Fibroblast of upper back skin (primary cell): ENCODE measurements around the gene ZRANB1.
A peak's percentile ranks its signal among the peaks of the same experiment; 100 is the strongest.
"Not testable (repeated sequence)": the region's sequence is repeated elsewhere in the genome, so short reads cannot be mapped to it uniquely, and the experiment has no call there.

Source experiments
- DNase-seq: peaks from one replicate; pipeline ENCODE4 v3.0.0-alpha.2; 2013

Gene ZRANB1

DNA sequence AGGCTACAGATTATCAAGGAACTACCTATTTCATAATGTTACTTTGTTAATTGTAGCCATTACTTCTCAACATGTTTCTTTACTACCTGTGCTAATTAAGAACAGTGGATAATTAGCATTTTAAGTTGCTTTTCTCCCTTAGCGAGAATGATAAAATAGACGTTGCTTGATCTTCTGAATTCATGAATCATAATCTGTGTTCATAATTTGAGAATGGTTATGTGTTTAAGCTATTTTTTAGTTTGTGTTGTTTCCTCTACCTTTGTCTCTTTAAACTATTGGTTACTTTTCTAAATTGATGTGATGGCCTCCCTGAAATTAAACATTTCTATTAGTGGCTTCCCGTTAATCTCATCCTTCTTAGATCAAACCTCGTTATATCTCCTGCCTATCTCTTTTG, at the start of gene ZRANB1:
TSS of gene ZRANB1 (plus strand) at position 301 of the 400 bp plus-strand sequence. CDS start 371 bp downstream, outside the sequence.
- DNase-seq, result no peak

DNA sequence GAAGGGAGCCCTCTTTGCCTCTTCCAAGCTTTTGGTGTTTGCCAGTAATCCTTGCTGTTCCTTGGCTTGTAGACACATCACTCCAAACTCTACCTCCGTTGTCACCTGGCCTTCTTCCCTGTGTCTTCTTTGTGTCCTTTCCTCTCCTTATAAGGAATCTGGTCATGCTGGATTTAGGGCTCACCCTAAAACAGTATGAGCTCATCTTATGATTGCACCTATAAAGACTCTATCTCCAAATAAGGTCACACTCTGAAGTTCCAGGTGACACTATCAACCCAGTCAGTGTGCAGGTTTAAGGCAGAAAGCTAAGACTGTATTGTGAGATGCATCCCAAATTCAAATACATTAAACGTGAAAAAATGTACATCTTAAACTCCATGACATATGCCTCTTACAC, 49.0 kb upstream of the ZRANB1 start:
- no peak for DNase-seq

DNA sequence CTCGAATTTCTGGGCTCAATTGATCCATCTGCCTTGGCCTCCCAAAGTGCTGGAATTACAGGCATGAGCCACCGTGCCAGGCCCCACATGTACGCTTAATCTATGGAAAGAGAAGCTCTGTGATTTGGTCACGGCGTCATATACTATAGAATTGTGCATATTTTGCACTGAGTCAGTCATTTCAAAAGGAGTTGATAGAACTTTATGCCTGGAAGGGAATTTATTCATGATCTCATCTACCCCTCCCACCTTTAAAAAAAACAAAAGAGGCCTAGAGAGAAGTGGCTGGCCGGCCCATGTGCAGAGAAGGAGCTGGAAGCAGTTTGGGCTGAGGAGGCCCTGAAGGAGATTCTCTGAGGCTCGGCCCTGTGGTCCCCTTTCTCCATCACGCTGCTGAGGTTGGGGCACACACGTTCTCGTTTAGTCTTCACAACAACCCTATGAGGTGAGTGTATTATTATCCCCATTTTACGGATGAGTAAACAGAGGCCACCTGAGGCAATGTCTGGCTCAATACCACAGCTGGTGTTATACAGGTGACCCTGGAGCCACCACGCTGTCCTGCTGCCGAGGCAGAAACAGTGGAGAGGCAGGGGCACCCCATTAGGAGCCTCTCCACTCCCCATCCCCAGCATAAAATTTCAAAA, 47.2 kb upstream of the ZRANB1 start:
- no peak for DNase-seq

DNA sequence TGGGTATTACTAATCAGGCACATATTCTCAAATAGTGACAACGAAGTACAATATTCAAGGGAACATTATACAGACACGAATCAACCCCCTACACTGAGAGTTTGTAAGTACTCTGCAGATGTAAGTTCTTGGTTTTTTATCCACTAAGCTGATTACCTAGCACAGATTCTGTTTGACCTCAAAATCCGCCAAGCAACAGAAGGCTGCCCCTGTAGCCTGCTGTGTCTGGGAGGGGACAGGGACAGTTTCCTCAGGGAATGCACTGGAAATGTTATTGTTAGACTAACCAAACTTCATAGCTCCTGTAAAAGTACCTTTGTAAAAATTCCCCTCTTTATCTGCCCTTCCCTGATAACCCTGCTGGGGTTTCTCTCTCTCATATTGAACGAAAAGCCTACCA, 45.2 kb upstream of the ZRANB1 start:
- DNase-seq, result no peak

DNA sequence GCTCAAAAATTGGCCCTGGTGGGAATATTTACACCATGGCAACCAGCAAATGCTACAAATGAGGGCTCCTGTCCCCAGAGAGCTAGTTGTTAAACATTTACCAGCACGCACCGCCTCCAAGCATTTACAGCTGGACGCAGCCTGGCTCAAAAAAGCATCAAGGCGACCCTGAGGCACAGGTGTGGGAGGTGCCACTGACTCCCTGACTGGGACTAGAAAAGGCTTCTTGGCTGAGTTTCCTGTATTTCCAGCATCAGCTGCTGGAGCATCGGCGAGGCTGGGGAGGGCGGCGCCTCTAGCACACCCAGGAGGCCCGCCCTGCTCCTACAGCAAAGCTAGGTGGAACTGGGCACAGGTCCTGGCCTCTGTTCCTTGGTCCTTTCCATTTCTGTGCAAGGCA, 43.5 kb upstream of the ZRANB1 start:
- no peak for DNase-seq

DNA sequence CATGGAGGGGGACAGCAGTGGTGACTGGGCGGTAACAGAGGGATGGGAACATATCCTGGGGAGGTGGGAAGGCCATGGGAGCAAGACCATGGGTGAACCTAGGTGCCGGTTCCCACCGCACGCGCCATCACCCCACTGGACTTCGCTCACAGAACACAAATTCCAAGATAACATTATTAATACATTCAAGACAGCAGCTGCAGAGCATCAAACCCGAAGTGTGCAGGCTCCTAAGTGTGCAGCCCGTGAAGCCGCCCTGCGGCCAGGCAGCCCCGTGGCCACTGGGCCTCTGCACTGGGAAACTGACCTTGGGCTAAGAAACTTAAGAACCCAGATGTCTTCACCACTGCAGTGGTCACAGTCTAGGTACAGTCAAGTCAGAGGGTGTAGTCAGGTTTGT, 42.8 kb upstream of the ZRANB1 start:
- DNase-seq, result no peak

DNA sequence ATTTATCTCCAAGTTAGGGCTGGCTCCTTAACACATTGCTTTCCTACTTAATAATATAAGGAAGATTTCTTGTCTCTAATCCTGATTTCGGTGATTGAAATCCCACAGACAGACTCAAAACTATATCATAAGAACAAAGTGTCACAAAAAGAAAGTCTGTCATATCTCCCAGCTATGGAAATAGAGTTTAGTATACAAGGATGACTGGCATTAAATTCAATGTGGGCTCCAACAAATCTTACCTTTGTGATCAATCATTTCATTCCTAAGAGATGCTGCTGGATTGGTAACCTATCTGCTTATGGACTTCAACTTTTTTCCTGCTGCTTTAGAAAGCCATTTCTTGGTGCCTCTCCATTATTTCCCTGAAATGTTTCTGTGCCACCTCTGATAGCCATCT, 39.5 kb upstream of the ZRANB1 start:
- no peak for DNase-seq

DNA sequence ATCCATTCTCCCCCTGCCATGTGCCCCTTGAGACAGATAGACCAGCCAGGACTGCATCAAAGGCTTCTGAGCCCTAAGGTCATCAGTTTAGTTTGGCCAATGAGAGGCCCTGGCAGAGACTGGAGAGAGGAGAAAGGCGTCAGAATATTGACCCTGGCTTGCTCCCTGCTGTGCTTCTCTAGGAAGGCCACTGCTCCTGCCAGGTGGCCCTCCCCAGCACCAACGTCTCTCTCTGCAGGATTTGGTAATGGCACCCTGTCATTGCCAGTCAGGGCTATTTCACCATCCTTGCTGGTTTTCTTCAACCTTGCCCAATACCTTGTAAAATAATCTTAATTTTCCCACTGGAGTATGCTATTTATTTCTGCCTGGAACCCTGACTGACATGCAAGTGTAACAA, 38.8 kb upstream of the ZRANB1 start:
- DNase-seq, result no peak

DNA sequence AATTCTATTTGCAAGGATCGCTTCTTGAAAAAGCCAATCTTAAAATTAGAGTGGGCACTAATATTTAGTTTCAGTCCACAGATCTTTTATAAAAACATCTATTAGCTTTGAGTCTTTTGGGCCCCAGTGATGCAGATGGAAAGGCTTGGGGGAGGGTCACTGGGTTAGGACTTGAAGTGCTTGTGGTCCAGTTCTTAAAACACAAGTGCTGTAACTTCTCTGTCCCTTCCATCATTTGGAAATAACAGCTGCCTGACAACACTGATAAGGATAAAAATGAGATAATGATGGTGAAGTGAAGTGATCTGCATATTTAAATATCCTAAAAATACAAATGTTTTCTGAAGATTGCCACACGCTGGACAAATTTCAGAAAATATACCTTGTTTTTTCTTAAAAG, 37.1 kb upstream of the ZRANB1 start:
- no peak for DNase-seq

DNA sequence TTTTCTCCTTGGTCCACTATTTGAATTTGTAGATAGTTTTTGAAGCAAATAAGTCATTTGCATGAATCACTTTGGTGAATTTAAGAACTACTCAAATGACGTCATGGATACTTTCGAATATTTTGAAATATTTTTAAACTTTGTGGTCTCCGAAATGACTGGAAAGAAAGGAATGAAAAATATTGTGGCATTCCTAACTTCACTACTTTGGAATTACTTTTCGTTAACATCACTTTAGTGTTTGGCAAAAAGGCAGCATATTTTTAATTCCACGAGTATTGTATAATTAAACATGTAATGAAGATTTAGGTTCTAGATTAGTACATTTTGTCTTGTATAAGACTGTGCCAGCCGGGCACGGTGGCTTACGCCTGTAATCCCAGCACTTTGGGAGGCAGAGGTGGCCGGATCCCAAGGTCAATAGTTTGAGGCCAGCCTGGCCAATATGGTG, 35.3 kb upstream of the ZRANB1 start:
- peak; percentile 90 for DNase-seq

DNA sequence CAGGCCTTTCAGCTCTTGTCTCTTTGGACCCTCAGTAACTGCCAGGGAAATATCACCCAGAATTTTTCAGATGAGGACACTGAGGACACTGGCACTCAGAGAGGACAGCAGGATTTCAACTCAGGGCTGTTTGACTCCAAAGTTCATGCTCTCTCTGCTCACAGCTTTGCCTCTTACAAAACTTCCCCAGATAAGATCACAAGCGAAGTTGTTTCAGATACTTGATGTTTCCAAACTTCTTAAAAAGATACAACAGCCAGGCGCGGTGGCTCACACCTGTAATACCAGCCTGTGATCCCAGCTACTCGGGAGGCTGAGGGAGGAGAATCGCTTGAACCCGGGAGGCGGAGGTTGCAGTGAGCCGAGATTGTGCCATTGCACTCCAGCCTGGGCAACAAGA, 32.4 kb upstream of the ZRANB1 start:
- DNase-seq, result no peak

DNA sequence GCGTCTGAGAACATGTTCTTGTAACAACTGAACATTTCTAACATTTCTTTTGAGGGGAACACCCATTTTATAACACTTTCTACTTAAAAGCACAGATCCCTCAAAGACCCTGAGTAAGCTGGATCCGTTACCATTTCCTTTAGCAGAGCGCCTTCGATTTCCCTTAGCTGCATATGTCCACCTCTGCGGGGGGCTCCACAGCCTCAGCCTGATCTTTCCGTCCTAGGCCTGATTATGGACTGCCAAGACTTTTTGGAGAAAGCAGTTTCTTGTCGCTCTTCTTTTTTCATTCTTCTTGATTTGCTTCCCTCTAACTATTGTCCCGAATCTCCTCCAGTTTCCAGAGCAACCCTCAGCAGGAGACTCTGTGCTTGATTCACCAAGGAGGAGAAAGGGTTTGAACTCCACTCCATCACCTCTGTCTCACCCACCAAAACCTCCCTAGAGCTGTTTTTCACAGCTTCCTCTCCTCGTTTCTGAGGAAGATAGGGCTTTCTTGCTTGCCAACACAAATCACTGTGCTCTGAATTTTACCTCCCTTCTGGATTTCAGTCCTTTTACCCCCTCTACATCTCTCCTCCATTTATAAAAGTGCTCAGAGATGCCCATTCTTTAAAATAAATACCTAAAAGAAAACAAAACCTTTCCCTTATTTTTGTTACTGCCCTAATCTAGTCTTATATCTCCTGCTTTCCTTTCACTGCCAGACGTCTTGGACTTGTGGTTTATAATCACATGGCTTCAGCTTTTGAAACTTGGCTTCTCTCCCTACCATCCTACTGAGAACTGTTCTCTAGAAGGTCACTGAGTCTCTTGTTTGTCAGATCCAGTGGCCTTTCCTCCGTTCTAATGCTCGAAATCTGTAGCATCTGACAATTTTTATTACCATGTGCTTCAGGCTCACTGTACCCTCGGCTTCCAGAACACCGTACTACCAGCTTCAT, 30.5 kb upstream of the ZRANB1 start:
- DNase-seq, result peak; percentile 61

DNA sequence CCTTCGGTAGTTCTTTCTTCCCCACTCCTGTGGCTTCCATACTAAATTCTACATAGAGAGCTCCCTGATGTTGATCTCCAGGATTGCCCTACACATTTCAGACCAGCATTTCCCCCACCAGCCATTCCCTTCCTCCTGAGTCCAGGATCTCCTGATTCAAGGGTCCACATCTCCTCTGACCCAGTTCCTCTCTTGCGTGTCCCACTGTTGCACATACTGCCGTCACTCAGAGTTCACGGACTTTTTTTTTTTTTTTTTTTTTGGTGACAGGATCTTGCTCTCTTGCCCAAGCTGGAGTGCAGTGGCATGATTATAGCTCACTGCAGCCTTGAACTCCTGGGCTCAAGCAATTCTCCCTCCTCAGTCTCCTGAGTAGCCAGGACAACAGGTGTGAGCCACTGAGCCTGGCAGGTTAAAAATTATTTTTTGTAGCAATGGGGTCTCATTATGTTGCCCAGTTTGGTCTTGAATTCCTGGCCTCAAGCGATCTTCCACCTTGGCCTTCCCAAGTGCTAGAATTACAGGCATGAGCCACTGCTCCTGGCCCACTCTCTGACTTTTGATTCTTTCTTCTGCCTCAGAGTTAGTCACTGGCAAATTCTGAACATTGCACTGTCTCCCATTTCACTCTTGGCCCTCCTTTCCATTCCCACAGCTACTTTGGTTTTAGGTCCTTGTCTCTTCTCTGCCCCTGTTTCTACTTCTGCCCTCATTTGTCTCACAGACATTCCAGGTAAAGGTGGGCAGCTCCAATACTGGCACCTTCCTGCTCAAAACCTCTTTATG, 29.6 kb upstream of the ZRANB1 start:
- no peak for DNase-seq

DNA sequence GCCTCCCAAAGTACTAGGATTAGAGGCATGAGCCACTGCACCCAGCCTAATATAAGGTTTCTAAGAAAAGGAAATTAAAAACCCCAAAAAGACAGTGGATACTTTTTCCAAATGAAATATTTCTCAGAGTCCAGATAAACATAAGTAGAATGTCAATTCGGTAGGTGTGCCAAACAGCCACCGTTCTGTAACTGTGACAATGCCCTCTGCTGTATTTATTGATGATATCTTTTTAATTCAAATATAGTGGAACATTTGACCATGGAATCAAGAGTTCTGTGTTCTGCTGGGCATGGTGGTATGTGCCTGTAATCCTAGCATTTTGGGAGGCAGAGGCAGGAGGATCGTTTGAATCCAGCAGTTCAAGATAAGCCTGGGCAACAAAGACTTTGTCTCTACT, 28.8 kb upstream of the ZRANB1 start:
- DNase-seq, result no peak

DNA sequence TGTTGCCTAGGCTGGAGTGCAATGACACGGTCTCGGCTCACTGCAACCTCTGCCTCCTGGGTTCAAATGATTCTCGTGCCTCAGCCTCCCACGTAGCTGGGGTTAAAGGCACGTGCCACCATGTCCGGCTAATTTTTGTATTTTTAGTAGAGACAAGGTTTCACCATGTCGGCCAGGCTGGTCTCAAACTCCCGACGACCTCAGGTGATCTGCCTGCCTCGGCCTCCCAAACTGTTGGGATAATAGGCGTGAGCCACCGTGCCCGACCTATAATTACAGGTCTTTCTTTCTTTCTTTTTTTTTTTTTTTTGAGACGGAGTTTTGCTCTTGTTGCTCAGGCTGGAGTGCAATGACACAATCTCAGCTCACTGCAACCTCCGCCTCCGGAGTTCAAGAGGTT, 27.5 kb upstream of the ZRANB1 start:
- not testable (repeated sequence) for DNase-seq

DNA sequence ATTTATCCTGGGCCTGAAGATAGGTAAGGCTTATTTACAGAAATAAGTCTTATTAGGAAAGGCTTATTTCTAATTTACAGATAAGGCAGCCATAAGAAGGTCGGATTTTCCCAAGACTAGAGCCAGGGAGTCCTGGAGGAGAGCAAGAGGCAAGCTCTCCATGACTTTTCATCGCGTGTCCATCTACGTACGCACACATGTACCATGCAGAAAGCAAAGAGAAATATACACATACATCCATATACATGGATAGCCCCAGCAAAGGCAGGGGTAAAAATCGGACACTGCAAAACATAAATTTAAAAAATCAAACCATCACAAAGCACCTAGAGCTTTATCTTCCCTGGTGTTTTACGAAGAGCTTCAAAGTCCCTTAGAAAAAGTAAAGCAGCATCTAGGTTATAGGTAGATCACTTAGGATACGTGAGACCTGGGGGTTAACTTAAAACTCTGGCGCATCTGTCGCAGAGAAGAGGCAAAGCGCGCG, 25.8 kb upstream of the ZRANB1 start:
- DNase-seq, result peak; percentile 12

DNA sequence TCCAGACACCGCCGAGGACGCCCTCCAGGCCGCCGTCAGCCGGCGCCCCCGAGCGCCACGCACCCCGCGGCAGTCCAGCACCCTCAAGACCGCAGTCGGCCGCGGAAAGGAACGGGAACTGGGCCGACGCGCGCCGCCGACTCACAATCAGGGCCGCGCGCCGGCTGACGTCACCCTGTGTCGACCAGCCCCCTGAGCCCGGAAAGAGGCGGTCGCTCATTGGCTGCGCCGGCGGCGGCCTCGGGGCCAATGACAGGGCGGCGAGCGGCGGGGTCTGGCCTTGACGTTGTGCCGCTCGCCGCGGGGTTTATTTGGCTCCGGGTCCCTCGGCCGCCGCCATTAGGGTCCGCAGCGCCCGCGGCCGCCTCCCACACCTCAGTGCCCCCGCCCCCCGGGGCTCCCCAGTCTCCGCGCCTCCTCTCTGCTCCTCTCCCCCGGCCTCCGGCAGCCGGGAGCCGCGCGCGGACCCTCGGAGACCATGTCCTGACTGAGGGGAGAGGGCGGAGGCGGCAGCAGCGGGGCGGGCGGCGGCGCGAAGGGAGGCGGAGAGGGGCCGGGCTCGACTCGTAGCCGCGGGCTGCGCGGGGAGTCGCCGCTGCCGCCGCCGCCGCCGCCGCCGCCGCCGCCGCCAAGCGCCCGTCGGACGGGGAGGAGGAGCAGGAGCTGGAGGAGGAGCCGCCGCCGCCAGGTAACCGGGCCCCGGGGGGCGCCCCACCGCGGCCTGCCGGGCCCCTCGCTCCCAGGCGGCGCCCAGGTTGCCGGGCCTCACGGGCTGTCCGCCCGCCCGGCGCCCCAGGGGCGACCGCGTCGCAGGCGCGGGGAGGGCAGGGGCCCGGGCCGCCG, 25.1 kb upstream of the ZRANB1 start:
- peak; percentile 96 for DNase-seq

DNA sequence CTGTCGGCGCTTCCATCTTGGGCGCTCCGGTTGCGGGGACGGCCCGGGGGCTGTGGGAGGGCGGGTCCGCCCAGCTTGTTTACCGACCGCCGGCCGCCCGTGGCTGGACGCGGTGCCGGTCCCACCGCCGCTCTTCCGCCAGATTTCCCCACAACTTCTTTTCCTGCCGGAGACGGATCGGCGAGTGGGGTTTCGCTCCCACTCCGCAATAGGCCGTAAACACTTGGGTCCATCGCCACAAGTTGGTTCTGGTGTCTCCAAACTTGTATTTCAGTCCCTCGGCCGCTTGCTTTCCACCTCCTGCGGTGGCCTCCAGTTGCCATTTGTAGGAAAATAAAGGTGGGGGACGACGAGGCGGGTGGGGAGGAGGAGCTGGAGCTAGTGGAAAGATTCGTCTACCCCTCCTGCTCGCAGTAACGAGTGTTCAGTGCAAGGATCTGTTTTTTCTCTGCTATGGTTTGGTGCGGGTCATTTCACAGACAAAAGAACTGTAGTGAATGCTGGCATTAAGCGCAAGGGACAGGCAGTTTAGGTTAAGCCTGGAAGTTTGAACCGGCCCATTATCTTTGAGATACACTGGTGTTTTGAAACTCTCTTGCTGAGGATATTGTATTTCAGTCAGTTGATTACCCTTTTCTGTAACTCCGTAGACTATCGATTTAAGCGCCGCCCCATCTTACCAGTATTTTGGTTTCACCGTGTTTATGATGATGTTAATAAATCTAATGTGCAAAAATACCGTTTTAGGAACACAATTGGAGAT, 24.3 kb upstream of the ZRANB1 start:
- DNase-seq, result peak; percentile 18

DNA sequence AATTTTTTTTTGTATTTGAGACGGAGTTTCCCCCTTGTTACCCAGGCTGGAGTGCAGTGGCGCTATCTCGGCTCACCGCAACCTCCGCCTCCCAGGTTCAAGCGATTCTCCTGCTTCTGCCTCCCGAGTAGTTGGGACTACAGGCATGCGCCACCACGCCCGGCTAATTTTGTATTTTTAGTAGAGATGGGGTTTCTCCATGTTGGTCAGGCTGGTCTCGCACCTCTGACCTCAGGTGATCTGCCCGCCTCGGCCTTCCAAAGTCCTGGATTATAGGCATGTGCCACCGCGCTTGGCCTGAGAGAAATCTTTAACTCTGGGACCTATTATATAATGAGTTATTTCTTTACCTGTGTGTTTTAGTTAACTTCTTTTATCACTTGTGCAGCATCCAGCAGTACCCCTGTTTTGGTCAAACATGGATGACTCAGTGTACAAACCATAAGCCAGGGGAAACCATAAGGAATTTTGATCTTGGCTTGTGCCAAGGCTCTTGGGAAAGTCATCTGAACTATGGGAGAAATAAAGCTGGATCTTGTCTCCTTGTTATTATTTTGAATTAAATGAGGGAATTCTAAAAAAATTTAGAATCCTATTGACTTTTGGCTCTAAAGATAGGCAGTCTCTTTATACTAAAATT, 23.6 kb upstream of the ZRANB1 start:
- peak; percentile 75 for DNase-seq

DNA sequence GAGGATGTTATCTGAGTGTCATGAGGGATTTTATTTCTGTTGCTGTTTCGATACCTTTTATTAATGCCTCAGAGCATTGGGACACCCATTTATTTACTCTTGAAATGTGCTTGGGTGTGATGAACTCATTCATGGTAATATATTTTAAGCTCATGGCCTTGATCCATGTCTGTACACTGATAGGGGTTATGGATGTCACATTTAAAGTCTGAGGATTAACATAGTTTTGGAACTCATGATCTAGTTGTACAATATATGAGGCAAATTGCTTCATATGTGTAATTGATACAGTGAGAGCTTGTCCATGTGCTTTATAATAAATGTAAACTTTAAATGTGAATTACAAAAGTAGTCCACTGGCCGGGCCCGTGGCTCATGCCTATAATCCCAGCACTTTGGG, 23.0 kb upstream of the ZRANB1 start:
- DNase-seq, result no peak

DNA sequence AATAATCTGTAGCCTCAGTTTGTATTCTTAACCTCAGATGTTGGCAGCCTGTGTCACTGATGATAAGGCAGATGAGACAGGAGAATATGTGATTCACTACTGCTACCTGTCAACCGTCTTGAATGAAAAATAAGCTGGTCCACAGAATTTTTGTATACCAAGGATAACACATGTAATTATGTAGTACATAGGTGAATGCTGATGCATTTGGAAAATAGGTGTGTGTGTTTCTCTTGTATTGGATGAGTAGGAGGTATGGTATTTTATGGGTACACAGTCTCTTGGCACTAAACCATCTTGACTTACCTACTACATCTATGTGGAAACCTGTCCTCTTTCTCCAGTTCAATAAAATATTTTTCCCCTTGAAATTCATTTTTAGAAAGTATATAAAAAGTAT, 20.7 kb upstream of the ZRANB1 start:
- no peak for DNase-seq
